NCI-H2227 (cell line): ENCODE results near the gene ABT1.

ENCODE experiments used
- DNase-seq: peaks from one replicate; lab custom pipeline; 2025; ENCODE audit not compliant: unreplicated experiment; lab: John Stamatoyannopoulos, UW

ABT1 gene

GRCh38 chr6:26571592-26572296 lies 25.0 kb upstream of the ABT1 start:
- peak; percentile 94 for DNase-seq

DNA sequence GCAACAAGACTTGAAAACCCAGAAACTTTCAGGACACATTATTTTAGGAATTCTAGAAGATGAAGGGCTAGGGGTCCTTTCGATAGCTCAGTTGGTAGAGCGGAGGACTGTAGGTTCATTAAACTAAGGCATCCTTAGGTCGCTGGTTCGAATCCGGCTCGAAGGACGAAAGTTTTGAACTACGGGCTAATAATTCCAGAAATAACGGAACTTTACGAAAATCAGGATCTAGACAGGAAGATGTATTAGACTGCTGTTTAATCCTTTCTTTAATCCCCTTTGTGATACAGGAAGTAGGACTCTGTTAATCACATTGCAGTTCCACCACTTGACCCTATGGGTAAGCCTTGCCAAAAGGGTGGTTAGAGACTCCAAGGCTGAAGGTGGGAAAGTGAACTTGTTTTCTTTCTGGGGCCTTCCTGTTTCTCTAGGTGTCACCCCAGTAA lies 21.2 kb upstream of the ABT1 start:
- no peak for DNase-seq

DNA sequence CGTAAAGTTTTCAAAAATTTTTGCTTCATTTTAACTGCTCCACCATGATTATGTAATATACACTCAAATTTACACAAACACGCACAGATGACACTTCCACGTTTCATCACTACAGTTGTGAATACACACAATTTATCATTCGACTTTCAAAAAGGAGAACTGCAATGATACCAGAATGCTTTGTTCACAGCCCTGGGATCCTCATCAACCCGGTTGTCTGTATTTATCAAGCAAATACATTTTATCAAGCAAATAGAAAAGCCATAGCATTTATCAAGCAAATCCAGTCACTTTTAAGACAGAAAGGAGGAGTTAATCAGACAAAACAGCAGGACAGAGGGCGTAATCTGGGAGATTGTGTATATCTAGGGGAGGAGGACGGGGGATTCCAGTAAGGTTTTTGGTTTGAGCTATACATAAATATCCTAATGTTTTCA lies 20.3 kb upstream of the ABT1 start:
- no peak for DNase-seq

DNA sequence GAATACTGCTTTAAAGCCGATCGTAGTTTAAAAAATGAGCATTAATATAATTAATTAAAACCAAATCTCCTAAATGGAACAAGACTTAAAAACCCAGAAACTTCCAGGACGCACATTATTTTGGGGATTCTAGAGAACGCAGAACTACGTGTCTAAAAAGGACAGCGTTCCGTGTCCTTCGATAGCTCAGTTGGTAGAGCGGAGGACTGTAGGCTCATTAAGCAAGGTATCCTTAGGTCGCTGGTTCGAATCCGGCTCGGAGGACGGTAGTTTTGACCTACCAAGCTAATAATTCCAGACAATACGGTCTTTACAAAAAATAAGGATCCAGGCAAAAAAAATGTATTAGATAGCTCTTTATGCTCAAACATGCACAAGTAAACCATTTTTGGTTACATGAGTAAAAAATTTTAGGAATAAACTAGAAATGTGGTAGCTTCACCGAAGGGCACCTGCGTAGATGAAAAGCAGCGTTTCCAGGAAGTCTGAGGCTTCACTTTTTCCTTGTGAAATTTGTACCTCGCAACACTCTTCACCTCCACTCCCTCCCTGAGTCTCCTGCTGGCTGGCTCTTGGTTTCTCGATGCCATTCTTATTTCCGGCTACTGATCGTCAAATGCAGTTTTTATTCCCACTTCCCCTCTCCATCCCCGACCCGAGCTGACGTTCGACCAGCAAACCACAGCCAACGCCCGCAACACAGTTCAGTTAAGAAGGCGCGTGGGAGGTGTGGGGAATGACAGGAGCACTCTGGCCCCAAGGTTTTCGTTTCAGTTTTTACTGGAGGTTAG lies 19.6 kb upstream of the ABT1 start:
- peak; percentile 83 for DNase-seq

DNA sequence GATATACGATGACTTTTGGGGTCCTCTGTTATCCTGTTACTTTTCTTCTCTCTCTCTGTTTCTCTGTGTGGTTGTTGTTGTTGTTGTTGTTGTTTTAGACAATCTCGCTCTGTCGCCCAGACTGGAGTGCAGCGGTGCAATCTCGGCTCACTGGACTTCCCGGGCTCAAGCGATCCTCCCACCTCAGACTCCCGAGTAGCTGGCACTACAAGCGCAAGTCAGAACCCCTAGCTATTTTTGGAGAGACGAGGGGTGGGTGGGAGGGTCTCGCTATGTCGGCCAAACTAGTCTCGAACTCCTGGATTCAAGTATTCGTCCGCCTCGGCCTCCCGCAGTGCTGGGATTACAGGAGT lies 19.1 kb upstream of the ABT1 start:
- DNase-seq = no peak

DNA sequence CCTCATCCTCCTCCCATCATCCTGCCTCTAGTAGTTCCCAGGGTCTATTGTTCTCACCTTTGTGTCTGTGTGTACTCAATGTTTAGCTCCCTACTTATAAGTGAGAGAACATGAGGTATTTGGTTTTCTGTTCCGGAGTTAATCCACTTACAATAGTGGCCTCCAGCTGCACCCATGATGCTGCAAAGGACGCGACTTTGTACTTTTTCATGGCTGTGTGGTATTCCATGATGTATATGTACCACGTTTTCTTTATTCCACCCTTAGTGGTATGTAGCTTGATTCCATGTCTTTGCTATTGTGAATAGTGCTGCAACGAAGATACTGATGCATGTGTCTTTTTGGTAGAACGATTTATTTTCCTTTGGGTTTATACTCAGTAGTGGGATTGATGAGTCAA lies 18.5 kb upstream of the ABT1 start:
- DNase-seq = no peak

GRCh38 chr6:26578741-26579140 lies 18.0 kb upstream of the ABT1 start:
- no peak for DNase-seq

DNA sequence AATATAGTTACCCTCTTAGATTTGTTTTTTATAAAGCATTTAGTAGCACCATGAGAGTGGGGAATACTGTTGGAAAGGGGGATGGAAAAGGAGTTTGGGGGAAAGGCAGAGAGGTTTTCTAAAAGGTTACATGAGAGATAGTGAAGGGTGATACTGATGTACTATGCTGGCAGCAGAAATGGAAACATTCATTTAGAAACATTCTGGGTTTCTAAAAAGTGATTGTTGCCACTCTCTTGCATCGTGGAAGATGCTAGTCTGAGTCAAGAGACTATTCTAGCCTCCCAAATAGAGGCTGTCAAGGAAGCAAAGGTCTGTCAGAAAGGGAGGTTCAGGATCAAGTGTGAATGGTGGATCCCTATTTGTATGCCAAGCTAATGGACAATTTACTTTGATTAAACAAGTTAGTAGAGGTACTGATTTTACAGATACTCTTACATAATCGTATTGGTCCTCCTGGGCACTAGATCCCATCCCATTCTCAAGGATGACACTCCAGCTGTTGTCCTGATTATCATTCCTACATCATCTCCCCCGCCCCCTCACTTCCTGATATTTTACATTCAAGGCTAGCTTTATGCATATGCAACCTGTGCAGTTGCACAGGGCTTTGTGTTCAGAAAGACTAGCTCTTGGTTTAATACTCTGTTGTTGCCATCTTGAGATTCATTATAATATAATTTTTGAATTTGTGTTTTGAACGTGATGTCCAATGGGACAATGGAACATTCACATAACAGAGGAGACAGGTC lies 15.4 kb upstream of the ABT1 start:
- DNase-seq = no peak

GRCh38 chr6:26588965-26589364 lies 7.8 kb upstream of the ABT1 start:
- no peak for DNase-seq

- DNase-seq = peak; percentile 36
Measured at GRCh38 chr6:26592649-26593048, 4.1 kb upstream of the ABT1 start.

DNA sequence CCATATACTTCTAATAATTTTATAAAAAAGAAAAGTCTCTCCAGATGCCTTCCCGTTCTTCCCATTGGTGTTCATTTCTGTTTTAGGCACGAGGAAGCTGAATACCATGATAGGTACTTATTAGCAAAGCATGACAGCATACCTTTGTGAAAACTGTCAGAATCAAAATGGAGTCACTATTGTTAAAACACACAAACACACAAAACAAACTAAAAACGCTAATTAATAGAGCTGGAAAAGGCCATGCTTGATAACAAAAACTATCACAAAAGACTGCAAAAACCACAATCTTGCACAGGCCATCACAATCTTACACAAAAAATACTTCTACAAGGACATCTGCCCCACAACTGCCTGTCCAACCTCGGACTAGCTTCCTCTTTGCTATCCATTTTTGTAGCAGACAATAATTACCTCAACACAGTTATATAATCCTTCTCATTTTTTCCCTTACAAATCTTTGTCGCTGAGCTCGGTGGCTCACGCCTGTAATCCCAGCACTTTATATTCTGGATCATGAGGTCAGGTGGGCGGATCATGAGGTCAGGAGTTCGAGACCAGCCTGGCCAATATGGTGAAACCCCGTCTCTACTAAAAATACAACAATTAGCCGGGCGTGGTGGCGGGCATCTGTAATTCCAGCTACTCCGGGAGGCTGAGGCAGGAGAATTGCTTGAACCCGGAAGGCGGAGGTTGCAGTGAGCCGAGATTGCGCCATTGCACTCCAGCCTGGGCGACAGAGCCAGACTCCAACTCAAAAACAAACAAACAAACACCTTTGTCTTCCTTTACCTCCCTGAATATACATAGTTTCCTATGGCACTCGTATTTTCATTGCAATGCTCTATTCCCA lies 3.2 kb upstream of the ABT1 start:
- DNase-seq = peak; percentile 12

GRCh38 chr6:26594131-26594498 lies 2.6 kb upstream of the ABT1 start:
- DNase-seq = no peak

DNA sequence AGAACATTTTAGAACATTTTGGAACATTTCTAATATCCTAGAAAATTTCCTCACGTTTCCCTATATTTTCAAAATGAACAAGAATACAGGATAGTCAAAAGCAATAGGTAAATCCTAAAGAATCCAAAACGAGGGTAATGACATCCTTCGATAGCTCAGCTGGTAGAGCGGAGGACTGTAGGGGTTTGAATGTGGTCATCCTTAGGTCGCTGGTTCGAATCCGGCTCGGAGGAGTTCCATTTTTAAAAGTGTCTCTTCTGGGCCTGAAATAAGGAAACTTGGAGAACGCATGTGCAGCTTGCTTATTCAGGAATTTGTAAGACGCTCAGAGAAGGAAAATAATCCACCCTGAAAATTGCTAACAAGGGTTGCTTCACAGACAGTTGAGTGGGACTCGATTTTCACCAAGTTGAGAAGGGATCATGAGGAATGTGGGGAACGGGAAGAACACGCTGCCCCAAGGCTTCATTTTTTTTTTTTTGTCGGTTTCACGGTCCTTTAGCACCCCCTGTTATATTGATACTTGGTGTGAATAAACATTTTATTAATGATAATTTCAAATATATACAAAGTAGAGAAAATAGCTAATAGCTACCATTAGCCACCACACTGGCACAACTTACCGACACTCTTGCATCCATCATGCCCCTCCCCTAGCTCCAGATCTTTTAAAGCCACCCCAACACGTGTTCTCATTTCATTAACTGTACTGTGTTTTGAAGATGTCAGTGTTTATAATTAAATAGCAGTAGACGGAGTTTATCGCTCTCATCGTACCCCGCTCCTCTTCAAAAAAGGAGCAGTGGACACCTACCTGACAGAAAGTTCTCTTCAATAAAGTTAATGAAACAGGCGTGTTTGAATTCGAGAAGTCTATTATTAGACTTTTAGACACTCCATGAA lies 1.8 kb upstream of the ABT1 start:
- DNase-seq = peak; percentile 83

GRCh38 chr6:26595669-26596269 lies 984 bp upstream of the ABT1 start:
- peak; percentile 95 for DNase-seq

- DNase-seq = no peak
Measured at GRCh38 chr6:26597389-26597766, 625 bp downstream of the ABT1 start.

DNA sequence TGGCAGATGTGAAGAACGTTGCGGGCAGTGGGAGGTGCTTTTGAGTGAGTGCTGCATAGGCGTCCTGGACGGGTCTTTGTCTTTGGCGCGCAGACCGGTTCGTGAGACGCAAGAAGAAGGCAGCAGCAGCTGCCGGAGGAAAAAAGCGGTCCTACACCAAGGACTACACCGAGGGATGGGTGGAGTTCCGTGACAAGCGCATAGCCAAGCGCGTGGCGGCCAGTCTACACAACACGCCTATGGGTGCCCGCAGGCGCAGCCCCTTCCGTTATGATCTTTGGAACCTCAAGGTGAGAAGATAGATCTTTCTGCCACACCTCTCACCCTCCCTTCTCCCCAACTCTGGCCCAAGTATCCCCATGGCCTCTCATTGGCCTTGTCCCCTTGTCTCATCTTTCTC lies 1.1 kb downstream of the ABT1 start:
- DNase-seq = peak; percentile 7

DNA sequence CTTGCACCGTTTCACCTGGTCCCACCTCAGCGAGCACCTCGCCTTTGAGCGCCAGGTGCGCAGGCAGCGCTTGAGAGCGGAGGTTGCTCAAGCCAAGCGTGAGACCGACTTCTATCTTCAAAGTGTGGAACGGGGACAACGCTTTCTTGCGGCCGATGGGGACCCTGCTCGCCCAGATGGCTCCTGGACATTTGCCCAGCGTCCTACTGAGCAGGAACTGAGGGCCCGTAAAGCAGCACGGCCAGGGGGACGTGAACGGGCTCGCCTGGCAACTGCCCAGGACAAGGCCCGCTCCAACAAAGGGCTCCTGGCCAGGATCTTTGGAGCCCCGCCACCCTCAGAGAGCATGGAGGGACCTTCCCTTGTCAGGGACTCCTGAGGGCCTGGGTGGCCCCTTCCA lies 1.5 kb downstream of the ABT1 start:
- DNase-seq = no peak

GRCh38 chr6:26599134-26599533 lies 2.4 kb downstream of the ABT1 start:
- no peak for DNase-seq

- DNase-seq = no peak
Measured at GRCh38 chr6:26599591-26599990, 2.8 kb downstream of the ABT1 start.

GRCh38 chr6:26600759-26601158 lies 4.0 kb downstream of the ABT1 start:
- DNase-seq = no peak
